Endodermal cell (in vitro differentiated cells): ENCODE data around the gene NADSYN1. TPM values are rescaled to one million over a fixed set of nuclear protein-coding genes. Genes with fewer than 3 reads are reported as not detected.

Experiments
- DNase-seq: peaks from one replicate; pipeline ENCODE4 v3.0.0-alpha.2; 2017
- H3K27ac ChIP-seq: 2 replicates; pipeline ENCODE4 v1.5.1; 2013; ENCODE audit warnings: mild to moderate bottlenecking, low read depth, low read length, moderate library complexity
- H3K27me3 ChIP-seq: 2 replicates; pipeline ENCODE4 v1.6.1; 2013; ENCODE audit warnings: mild to moderate bottlenecking, low read length, moderate library complexity; ENCODE audit not compliant: insufficient read depth, control insufficient read depth, poor library complexity, severe bottlenecking
- H3K36me3 ChIP-seq: 2 replicates; pipeline ENCODE4 v1.7.0; 2013; ENCODE audit warnings: mild to moderate bottlenecking, low read length, moderate library complexity; ENCODE audit not compliant: control insufficient read depth, insufficient read depth
- H3K4me1 ChIP-seq: one replicate; pipeline ENCODE4 v1.7.0; 2013; ENCODE audit warnings: low read length; ENCODE audit not compliant: control insufficient read depth, insufficient read depth
- H3K4me3 ChIP-seq: 2 replicates; pipeline ENCODE4 v1.5.1; 2013; ENCODE audit warnings: mild to moderate bottlenecking, low read length, moderate library complexity
- H3K9ac ChIP-seq: 2 replicates; pipeline ENCODE4 v1.6.1; 2013; ENCODE audit warnings: mild to moderate bottlenecking, low read length, moderate library complexity; ENCODE audit not compliant: poor library complexity, severe bottlenecking; ENCODE audit errors: extremely low read depth
- H3K9me3 ChIP-seq: 2 replicates; pipeline ENCODE4 v1.6.1; 2013; ENCODE audit warnings: mild to moderate bottlenecking, low read length, moderate library complexity; ENCODE audit not compliant: control insufficient read depth
- H3K27ac Mint-ChIP-seq: 2 replicates; pipeline ENCODE4 v1.8.0; 2020; ENCODE audit warnings: mixed read lengths
- H3K27me3 Mint-ChIP-seq: 2 replicates; pipeline ENCODE4 v1.8.0; 2021; ENCODE audit warnings: mild to moderate bottlenecking, mixed read lengths; ENCODE audit not compliant: insufficient read depth
- H3K36me3 Mint-ChIP-seq: 2 replicates; pipeline ENCODE4 v1.8.0; 2020; ENCODE audit warnings: low read depth, mixed read lengths
- H3K4me1 Mint-ChIP-seq: 2 replicates; pipeline ENCODE4 v1.8.0; 2020; ENCODE audit warnings: mixed read lengths
- H3K4me3 Mint-ChIP-seq: 2 replicates; pipeline ENCODE4 v1.8.0; 2020; ENCODE audit warnings: mild to moderate bottlenecking, moderate library complexity, mixed read lengths
- H3K9me3 Mint-ChIP-seq: 2 replicates; pipeline ENCODE4 v1.8.0; 2020; ENCODE audit warnings: mild to moderate bottlenecking, mixed read lengths
- WGBS, 2 experiments: methylation state at CpG; one replicate each; pipeline versions ENCODE4 v1.1.5 to v1.1.7; 2013; ENCODE audit warnings: missing lambda C conversion rate in 2 of 2, mixed read lengths in 1 of 2; ENCODE audit not compliant: insufficient coverage in 1 of 2, insufficient read length in 1 of 2; 5-methylcytosine and 5-hydroxymethylcytosine counted together
- total RNA-seq, 2 donors: library from RNA; stranded (reverse); fragmentation: NEBNext Ultra II Directional in 1 of 2; extraction: Animal tissue kit (Norgen Biotek cat#: 25700) in 1 of 2; gene quantifications; 2 replicates in 1 of 2; 3 replicates in 1 of 2; pipeline ENCODE4 v1.2.1, GENCODE V29; 2021
- TF ChIP-seq, protein P1 (sequence below): fragments of 200-600 bp; sonication (generic); conservative IDR thresholded peaks from 2 replicates; pipeline ENCODE4 v1.5.0; 2021; ENCODE audit warnings: antibody characterized with exemption, mild to moderate bottlenecking

NADSYN1 gene
- total RNA-seq, 2 donors from 2014 or later = 51.9 to 61.6 TPM

GRCh38 chr11:71434576-71435130 is 18.4 kb upstream of the NADSYN1 start:
- peaks cover 1% of the 10 kb centered on the region for H3K27me3 Mint-ChIP-seq
- TF ChIP-seq, protein P1, sequence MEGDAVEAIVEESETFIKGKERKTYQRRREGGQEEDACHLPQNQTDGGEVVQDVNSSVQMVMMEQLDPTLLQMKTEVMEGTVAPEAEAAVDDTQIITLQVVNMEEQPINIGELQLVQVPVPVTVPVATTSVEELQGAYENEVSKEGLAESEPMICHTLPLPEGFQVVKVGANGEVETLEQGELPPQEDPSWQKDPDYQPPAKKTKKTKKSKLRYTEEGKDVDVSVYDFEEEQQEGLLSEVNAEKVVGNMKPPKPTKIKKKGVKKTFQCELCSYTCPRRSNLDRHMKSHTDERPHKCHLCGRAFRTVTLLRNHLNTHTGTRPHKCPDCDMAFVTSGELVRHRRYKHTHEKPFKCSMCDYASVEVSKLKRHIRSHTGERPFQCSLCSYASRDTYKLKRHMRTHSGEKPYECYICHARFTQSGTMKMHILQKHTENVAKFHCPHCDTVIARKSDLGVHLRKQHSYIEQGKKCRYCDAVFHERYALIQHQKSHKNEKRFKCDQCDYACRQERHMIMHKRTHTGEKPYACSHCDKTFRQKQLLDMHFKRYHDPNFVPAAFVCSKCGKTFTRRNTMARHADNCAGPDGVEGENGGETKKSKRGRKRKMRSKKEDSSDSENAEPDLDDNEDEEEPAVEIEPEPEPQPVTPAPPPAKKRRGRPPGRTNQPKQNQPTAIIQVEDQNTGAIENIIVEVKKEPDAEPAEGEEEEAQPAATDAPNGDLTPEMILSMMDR = no peak
- Histone ChIP-seq H3K9ac (no peak overlapping the region), H3K27me3 (no peaks in the 10 kb centered on the region), H3K27ac (no peak overlapping the region), H3K4me1 (no peaks in the 10 kb centered on the region), H3K9me3 (no peaks in the 10 kb centered on the region), H3K4me3 (no peak overlapping the region), H3K36me3 (peaks cover 33% of the 10 kb centered on the region)
- no peaks in the 10 kb centered on the region for H3K4me1 Mint-ChIP-seq
- no peak overlapping the region for H3K27ac Mint-ChIP-seq
- WGBS, 2 experiments = 87 to 90% methylated on average over 18 of the region's 18 CpGs
- no peak for DNase-seq
- peaks cover 39% of the 10 kb centered on the region for H3K36me3 Mint-ChIP-seq
- no peak overlapping the region for H3K4me3 Mint-ChIP-seq
- peaks cover 4% of the 10 kb centered on the region for H3K9me3 Mint-ChIP-seq

DNA sequence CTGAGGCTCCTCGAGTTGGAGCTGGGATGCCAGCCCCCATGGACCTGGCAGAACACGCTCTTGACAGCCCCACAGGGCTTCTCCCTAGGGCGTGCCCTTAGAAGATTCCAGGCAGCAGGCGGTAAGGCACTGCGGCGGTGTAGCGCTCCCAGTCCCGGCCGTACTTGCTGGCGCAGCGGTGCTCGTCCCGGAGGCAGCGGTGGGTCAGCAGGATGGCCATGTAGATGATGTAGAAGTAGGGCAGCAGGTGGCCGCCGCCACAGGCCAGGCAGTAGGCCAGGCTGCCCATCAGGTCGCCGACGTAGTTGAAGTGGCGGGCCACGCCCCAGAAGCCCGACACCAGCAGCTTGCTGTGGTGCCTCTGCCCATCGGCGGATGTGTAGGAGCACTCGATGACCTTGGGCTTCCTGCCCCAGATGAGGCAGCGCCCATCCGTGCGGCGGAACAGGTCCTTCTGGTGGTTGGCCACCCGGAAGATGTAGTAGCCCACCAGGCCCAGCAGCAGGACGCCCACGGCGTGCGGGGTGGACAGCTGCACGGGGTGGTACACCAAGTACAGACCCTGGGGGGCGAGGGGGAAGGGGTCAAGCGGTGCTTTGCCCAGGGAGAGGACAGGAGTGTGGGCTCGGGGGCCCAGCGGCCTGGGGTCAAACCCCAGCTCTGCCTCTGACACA is 17.6 kb upstream of the NADSYN1 start:
- no peak overlapping the region for H3K27ac Mint-ChIP-seq
- no peak overlapping the region for H3K9ac ChIP-seq
- no peak overlapping the region for H3K4me3 ChIP-seq
- peaks cover 45% of the 10 kb centered on the region for H3K36me3 Mint-ChIP-seq
- no peaks in the 10 kb centered on the region for H3K9me3 ChIP-seq
- H3K9me3 Mint-ChIP-seq = peaks cover 2% of the 10 kb centered on the region
- H3K27ac ChIP-seq = no peak overlapping the region
- no peaks in the 10 kb centered on the region for H3K4me1 ChIP-seq
- WGBS, 2 experiments = 93 to 96% methylated on average over 17 to 39 of the region's 39 CpGs
- no peak for DNase-seq
- no peaks in the 10 kb centered on the region for H3K27me3 ChIP-seq
- no peaks in the 10 kb centered on the region for H3K4me1 Mint-ChIP-seq
- TF ChIP-seq, protein P1 = no peak
- no peak overlapping the region for H3K4me3 Mint-ChIP-seq
- H3K36me3 ChIP-seq = peaks cover 41% of the 10 kb centered on the region
- H3K27me3 Mint-ChIP-seq = peaks cover 1% of the 10 kb centered on the region

GRCh38 chr11:71436861-71437260 is 16.1 kb upstream of the NADSYN1 start:
- Histone ChIP-seq H3K4me1 (no peaks in the 10 kb centered on the region), H3K9ac (no peak overlapping the region), H3K4me3 (no peak overlapping the region), H3K27ac (no peak overlapping the region), H3K9me3 (no peaks in the 10 kb centered on the region), H3K27me3 (no peaks in the 10 kb centered on the region), H3K36me3 (peaks cover 52% of the 10 kb centered on the region)
- H3K36me3 Mint-ChIP-seq = peaks cover 51% of the 10 kb centered on the region
- WGBS, 2 experiments = 93 to 95% methylated on average over 4 to 8 of the region's 8 CpGs
- H3K27me3 Mint-ChIP-seq = no peaks in the 10 kb centered on the region
- no peak for DNase-seq
- H3K4me1 Mint-ChIP-seq = no peaks in the 10 kb centered on the region
- no peaks in the 10 kb centered on the region for H3K9me3 Mint-ChIP-seq
- TF ChIP-seq, protein P1 = no peak
- H3K4me3 Mint-ChIP-seq = no peak overlapping the region
- no peak overlapping the region for H3K27ac Mint-ChIP-seq
